ENCODE measurements around the gene MEIOSIN.

The MEIOSIN gene

GRCh38 chr19:45774765-45775164 is 41.5 kb downstream of the MEIOSIN start:
- Histone ChIP-seq H4K20me1 (ENCODE audit: insufficient read depth, low read length) (peaks cover 4% of the 10 kb centered on the region; the same call in 1 of the 2 replicates), H3K4me1 (ENCODE audit: insufficient read depth, low read length) (peaks cover 13% of the 10 kb centered on the region), H3K4me2 (ENCODE audit: insufficient read depth, low read length) (no peak overlapping the region), H3K27me3 (ENCODE audit: insufficient read depth, low read length, poor library complexity) (no peaks in the 10 kb centered on the region), H3K9ac (ENCODE audit: low read depth, low read length) (no peak overlapping the region), H3K27ac (ENCODE audit: low read length) (no peak overlapping the region), H3K36me3 (ENCODE audit: insufficient read depth, low read length) (peaks cover 22% of the 10 kb centered on the region), H3K4me3 (ENCODE audit: low read depth in 1 of 2, low read length in 2 of 2) (no peak overlapping the region), H3K9me3 (ENCODE audit: insufficient read depth, low read length, severe bottlenecking) (no peaks in the 10 kb centered on the region), H3K79me2 (ENCODE audit: insufficient read depth, low read length) (no peaks in the 10 kb centered on the region), H2AFZ (ENCODE audit: low read depth, low read length) (no peak overlapping the region)
- TF ChIP-seq CTCF (IDR thresholded peaks at IDR 0.05; ENCODE audit: borderline replicate concordance, extremely low read depth, low read length, poor library complexity, severe bottlenecking), result no peak
- no peak for TF ChIP-seq EZH2 (IDR thresholded peaks at IDR 0.05; ENCODE audit: borderline replicate concordance, low read depth, low read length, severe bottlenecking)
- ATAC-seq (ENCODE audit: insufficient read depth, low read depth), result no peak
- DNase-seq, result no peak

- H2AFZ ChIP-seq (ENCODE audit: low read depth, low read length), result no peak overlapping the region
- TF ChIP-seq CTCF (IDR thresholded peaks at IDR 0.05; ENCODE audit: borderline replicate concordance, extremely low read depth, low read length, poor library complexity, severe bottlenecking) (no peak), EZH2 (IDR thresholded peaks at IDR 0.05; ENCODE audit: borderline replicate concordance, low read depth, low read length, severe bottlenecking) (no peak)
- no peak overlapping the region for H3K9ac ChIP-seq (ENCODE audit: low read depth, low read length)
- ATAC-seq (ENCODE audit: insufficient read depth, low read depth), result no peak
- peaks cover 20% of the 10 kb centered on the region for H3K36me3 ChIP-seq (ENCODE audit: insufficient read depth, low read length)
- no peaks in the 10 kb centered on the region for H3K27me3 ChIP-seq (ENCODE audit: insufficient read depth, low read length, poor library complexity)
- no peak overlapping the region for H3K27ac ChIP-seq (ENCODE audit: low read length)
- no peaks in the 10 kb centered on the region for H3K4me1 ChIP-seq (ENCODE audit: insufficient read depth, low read length)
- peaks cover 17% of the 10 kb centered on the region for H4K20me1 ChIP-seq (ENCODE audit: insufficient read depth, low read length)
- H3K4me2 ChIP-seq (ENCODE audit: insufficient read depth, low read length), result no peak overlapping the region
- H3K79me2 ChIP-seq (ENCODE audit: insufficient read depth, low read length), result no peaks in the 10 kb centered on the region
- H3K4me3 ChIP-seq (ENCODE audit: low read depth in 1 of 2, low read length in 2 of 2), result no peak overlapping the region
- DNase-seq, result no peak
- no peaks in the 10 kb centered on the region for H3K9me3 ChIP-seq (ENCODE audit: insufficient read depth, low read length, severe bottlenecking)
Measured at GRCh38 chr19:45777395-45777961, 44.2 kb downstream of the MEIOSIN start.

DNA sequence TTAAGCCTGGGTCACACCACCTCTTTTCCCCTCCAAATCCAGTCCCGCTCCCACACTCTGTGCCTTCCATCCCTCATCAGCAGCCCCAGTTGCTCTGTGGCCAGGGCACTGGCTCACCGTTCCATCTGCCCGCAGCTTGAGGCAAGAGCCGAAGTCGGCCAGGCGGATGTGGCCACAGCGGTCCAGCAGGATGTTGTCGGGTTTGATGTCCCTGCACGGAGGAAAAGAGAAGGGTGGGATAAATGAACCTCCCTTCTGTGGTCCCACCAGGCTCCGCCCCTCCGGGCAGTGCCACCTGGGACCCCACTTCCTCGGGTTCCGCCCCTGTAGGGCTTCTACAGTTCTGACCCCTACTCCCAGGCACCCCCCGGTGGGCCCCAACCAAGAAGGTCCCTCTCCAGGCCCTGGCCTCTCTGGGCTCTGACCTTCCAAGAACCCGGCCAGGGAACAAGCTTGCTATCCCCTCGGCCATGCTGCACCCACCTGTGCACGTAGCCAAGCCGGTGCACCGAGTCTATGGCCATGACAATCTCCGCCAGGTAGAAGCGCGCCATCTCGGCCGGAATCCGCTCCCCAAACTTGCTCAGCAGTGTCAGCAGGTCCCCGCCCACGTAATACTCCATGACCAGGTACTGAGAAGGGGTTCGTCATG is 44.9 kb downstream of the MEIOSIN start:
- Histone ChIP-seq H3K4me1 (ENCODE audit: insufficient read depth, low read length) (no peaks in the 10 kb centered on the region), H3K9ac (ENCODE audit: low read depth, low read length) (no peak overlapping the region), H3K9me3 (ENCODE audit: insufficient read depth, low read length, severe bottlenecking) (no peaks in the 10 kb centered on the region), H3K27ac (ENCODE audit: low read length) (no peak overlapping the region), H3K4me3 (ENCODE audit: low read depth in 1 of 2, low read length in 2 of 2) (no peak overlapping the region), H3K4me2 (ENCODE audit: insufficient read depth, low read length) (no peak overlapping the region), H2AFZ (ENCODE audit: low read depth, low read length) (no peak overlapping the region), H3K36me3 (ENCODE audit: insufficient read depth, low read length) (peaks cover 20% of the 10 kb centered on the region), H3K27me3 (ENCODE audit: insufficient read depth, low read length, poor library complexity) (no peaks in the 10 kb centered on the region), H3K79me2 (ENCODE audit: insufficient read depth, low read length) (no peaks in the 10 kb centered on the region), H4K20me1 (ENCODE audit: insufficient read depth, low read length) (peaks cover 17% of the 10 kb centered on the region)
- DNase-seq (no peak), ATAC-seq (ENCODE audit: insufficient read depth, low read depth) (no peak)
- TF ChIP-seq CTCF (IDR thresholded peaks at IDR 0.05; ENCODE audit: borderline replicate concordance, extremely low read depth, low read length, poor library complexity, severe bottlenecking), result no peak
- TF ChIP-seq EZH2 (IDR thresholded peaks at IDR 0.05; ENCODE audit: borderline replicate concordance, low read depth, low read length, severe bottlenecking), result no peak
